Brain microvascular endothelial cell (primary cell): ENCODE data around the gene ARL14.

Experiments
- DNase-seq: peaks from one replicate; pipeline ENCODE4 v3.0.0-alpha.2; 2020
- H3K27ac ChIP-seq: fragments of 250-450 bp; sonication (Bioruptor Pico); 2 replicates; pipeline ENCODE4 v1.5.1; 2020; ENCODE audit warnings: mild to moderate bottlenecking, moderate library complexity
- H3K27me3 ChIP-seq: fragments of 250-450 bp; sonication (Bioruptor Pico); replicated peaks from 2 replicates; pipeline ENCODE4 v1.5.1; 2020; ENCODE audit warnings: mild to moderate bottlenecking
- H3K36me3 ChIP-seq: fragments of 250-450 bp; sonication (Bioruptor Pico); replicated peaks from 2 replicates; pipeline ENCODE4 v1.5.1; 2020; ENCODE audit warnings: mild to moderate bottlenecking
- H3K4me3 ChIP-seq: 2 replicates; pipeline ENCODE4 v1.5.1; 2011; ENCODE audit warnings: low read depth, mild to moderate bottlenecking, control low read depth, low read length, moderate library complexity
- CTCF ChIP-seq: IDR thresholded peaks from 2 replicates; pipeline ENCODE4 v1.5.1; 2011; ENCODE audit warnings: low read depth, mild to moderate bottlenecking, moderate library complexity, low read length, control low read depth, inconsistent platforms; ENCODE audit errors: missing control alignments
- in situ Hi-C: cut with HindIII; loops from 2 replicates; pipeline ENCODE4 v1.10.0; 2017; ENCODE audit warnings: low sequenced_read_pairs, low pct_ligation_motif_present

ARL14 gene

GRCh38 chr3:160691962-160692361 lies 15.0 kb downstream of the ARL14 start:
- in situ Hi-C loops = loop anchor here (25.0 kb wide), 1 partner anchor 245 kb away; no protein-coding TSS in a partner anchor
- Histone ChIP-seq H3K27ac (no peak overlapping the region), H3K27me3 (no peaks in the 10 kb centered on the region), H3K4me3 (no peak overlapping the region), H3K36me3 (no peaks in the 10 kb centered on the region)
- TF ChIP-seq CTCF = no peak
- no peak for DNase-seq

GRCh38 chr3:160693191-160693590 lies 16.2 kb downstream of the ARL14 start:
- Histone ChIP-seq H3K4me3 (no peak overlapping the region), H3K27ac (no peak overlapping the region), H3K36me3 (no peaks in the 10 kb centered on the region), H3K27me3 (no peaks in the 10 kb centered on the region)
- DNase-seq = no peak
- in situ Hi-C loops = loop anchor here (25.0 kb wide), 1 partner anchor 244 kb away; no protein-coding TSS in a partner anchor
- TF ChIP-seq CTCF = no peak

- in situ Hi-C loops = loop anchor here (25.0 kb wide), 1 partner anchor 243 kb away; no protein-coding TSS in a partner anchor
- DNase-seq = no peak
- H3K36me3 ChIP-seq = no peaks in the 10 kb centered on the region
These were observed 17.4 kb downstream of the ARL14 start for GRCh38 chr3:160694345-160694744.

GRCh38 chr3:160695003-160695402 lies 18.0 kb downstream of the ARL14 start:
- no peak for TF ChIP-seq CTCF
- DNase-seq = no peak
- no peaks in the 10 kb centered on the region for H3K36me3 ChIP-seq
- in situ Hi-C loops = loop anchor here (25.0 kb wide), 1 partner anchor 242 kb away; no protein-coding TSS in a partner anchor
- H3K27ac ChIP-seq = no peak overlapping the region
- no peak overlapping the region for H3K4me3 ChIP-seq
- no peaks in the 10 kb centered on the region for H3K27me3 ChIP-seq

More at GRCh38 chr3:160694345-160694744, 17.4 kb downstream of the ARL14 start:
- Histone ChIP-seq H3K27ac (no peak overlapping the region), H3K27me3 (no peaks in the 10 kb centered on the region), H3K4me3 (no peak overlapping the region)
- TF ChIP-seq CTCF = no peak

GRCh38 chr3:160695915-160696327 lies 19.0 kb downstream of the ARL14 start:
- TF ChIP-seq CTCF = no peak
- H3K27ac ChIP-seq = no peak overlapping the region
- no peaks in the 10 kb centered on the region for H3K27me3 ChIP-seq
- peak; percentile 24 for DNase-seq
- in situ Hi-C loops = loop anchor here (25.0 kb wide), 1 partner anchor 241 kb away; no protein-coding TSS in a partner anchor
- H3K36me3 ChIP-seq = no peaks in the 10 kb centered on the region
- H3K4me3 ChIP-seq = no peak overlapping the region
